WERI-Rb-1 (cell line): ENCODE data around the gene CCDC28B.

Source experiments
- DNase-seq: peaks from one replicate; pipeline ENCODE4 v3.0.0-alpha.2; 2020
- H3K27ac ChIP-seq: fragments of 250-450 bp; sonication (Bioruptor Pico); 2 replicates; pipeline ENCODE4 v1.5.1; 2020; ENCODE audit warnings: mild to moderate bottlenecking, moderate library complexity
- H3K27me3 ChIP-seq: fragments of 250-450 bp; sonication (Bioruptor Pico); 2 replicates; pipeline ENCODE4 v1.5.1; 2021; ENCODE audit warnings: mild to moderate bottlenecking, low read depth, moderate library complexity; ENCODE audit not compliant: insufficient read depth, severe bottlenecking
- H3K36me3 ChIP-seq: fragments of 250-450 bp; sonication (Bioruptor Pico); 2 replicates; pipeline ENCODE4 v1.5.1; 2020; ENCODE audit warnings: mild to moderate bottlenecking, moderate library complexity
- H3K4me3 ChIP-seq: 2 replicates; pipeline ENCODE4 v1.5.1; 2011; ENCODE audit warnings: low read depth, mild to moderate bottlenecking, control low read depth, low read length
- H3K9me3 ChIP-seq: fragments of 250-450 bp; sonication (Bioruptor Pico); 2 replicates; pipeline ENCODE4 v1.5.1; 2021; ENCODE audit warnings: mild to moderate bottlenecking, moderate library complexity; ENCODE audit not compliant: severe bottlenecking
- CTCF ChIP-seq: IDR thresholded peaks from 2 replicates; pipeline ENCODE4 v1.5.1; 2011; ENCODE audit warnings: low read depth, mild to moderate bottlenecking, control low read depth, inconsistent platforms, low read length

Gene CCDC28B

GRCh38 chr1:32180186-32181060 lies 20.0 kb upstream of the CCDC28B start:
- H3K27me3 ChIP-seq, result no peaks in the 10 kb centered on the region
- H3K36me3 ChIP-seq, result peaks cover 54% of the 10 kb centered on the region
- no peaks in the 10 kb centered on the region for H3K9me3 ChIP-seq
- peak overlapping the region; percentile 93 for H3K27ac ChIP-seq
- peak; percentile 48 for DNase-seq
- TF ChIP-seq CTCF, result no peak
- H3K4me3 ChIP-seq, result peak overlapping the region; percentile 82

DNA sequence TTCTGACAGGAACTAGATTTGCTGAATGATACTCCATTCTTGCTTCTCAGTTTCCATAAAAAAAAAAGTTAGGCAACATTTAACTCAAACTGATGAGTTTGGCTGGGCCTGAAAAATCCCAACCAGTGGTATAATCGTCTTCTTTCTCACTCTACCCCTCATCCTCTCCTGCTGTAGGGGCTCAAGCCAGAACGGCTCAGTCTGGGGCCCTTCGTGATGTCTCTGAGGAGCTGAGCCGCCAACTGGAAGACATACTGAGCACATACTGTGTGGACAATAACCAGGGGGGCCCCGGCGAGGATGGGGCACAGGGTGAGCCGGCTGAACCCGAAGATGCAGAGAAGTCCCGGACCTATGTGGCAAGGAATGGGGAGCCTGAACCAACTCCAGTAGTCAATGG lies 19.3 kb upstream of the CCDC28B start:
- Histone ChIP-seq H3K36me3 (peaks cover 60% of the 10 kb centered on the region), H3K27me3 (no peaks in the 10 kb centered on the region), H3K9me3 (no peaks in the 10 kb centered on the region), H3K27ac (peak overlapping the region; percentile 30; the same call in 1 of the 2 replicates), H3K4me3 (peak overlapping the region; percentile 82)
- DNase-seq, result no peak
- no peak for TF ChIP-seq CTCF

- Histone ChIP-seq H3K9me3 (no peaks in the 10 kb centered on the region), H3K36me3 (peaks cover 65% of the 10 kb centered on the region), H3K4me3 (no peak overlapping the region), H3K27me3 (no peaks in the 10 kb centered on the region), H3K27ac (no peak overlapping the region)
- no peak for DNase-seq
- no peak for TF ChIP-seq CTCF
Observed at GRCh38 chr1:32181563-32181962, 18.8 kb upstream of the CCDC28B start.

- peaks cover 70% of the 10 kb centered on the region for H3K36me3 ChIP-seq
Observed at GRCh38 chr1:32182060-32182459, 18.3 kb upstream of the CCDC28B start.

GRCh38 chr1:32184650-32185049 lies 15.7 kb upstream of the CCDC28B start:
- Histone ChIP-seq H3K36me3 (peaks cover 96% of the 10 kb centered on the region), H3K4me3 (no peak overlapping the region), H3K9me3 (no peaks in the 10 kb centered on the region), H3K27ac (no peak overlapping the region), H3K27me3 (no peaks in the 10 kb centered on the region)
- no peak for DNase-seq
- TF ChIP-seq CTCF, result no peak

More at GRCh38 chr1:32182060-32182459, 18.3 kb upstream of the CCDC28B start:
- Histone ChIP-seq H3K4me3 (no peak overlapping the region), H3K27me3 (no peaks in the 10 kb centered on the region), H3K9me3 (no peaks in the 10 kb centered on the region), H3K27ac (no peak overlapping the region)
- no peak for DNase-seq
- no peak for TF ChIP-seq CTCF

GRCh38 chr1:32186077-32186476 lies 14.3 kb upstream of the CCDC28B start:
- H3K4me3 ChIP-seq, result no peak overlapping the region
- no peak overlapping the region for H3K27ac ChIP-seq
- no peaks in the 10 kb centered on the region for H3K27me3 ChIP-seq
- DNase-seq, result no peak
- no peak for TF ChIP-seq CTCF
- no peaks in the 10 kb centered on the region for H3K9me3 ChIP-seq
- peaks cover 98% of the 10 kb centered on the region for H3K36me3 ChIP-seq
